Duodenal mucosa (tissue), 2 donors: Measurements from ENCODE around the gene THBS1.

ENCODE experiments used
- H3K27ac ChIP-seq: one replicate; pipeline ENCODE4 v1.7.0; 2013; ENCODE audit warnings: low read depth, low read length
- H3K27me3 ChIP-seq, 2 donors: one replicate each; pipeline ENCODE4 v1.7.0; 2013; ENCODE audit warnings: low read length in 2 of 2, control low read depth in 1 of 2; ENCODE audit not compliant: insufficient read depth in 2 of 2, control insufficient read depth in 1 of 2
- H3K36me3 ChIP-seq, 2 donors: one replicate each; pipeline ENCODE4 v1.7.0; 2013; ENCODE audit warnings: low read length in 2 of 2, control low read depth in 1 of 2; ENCODE audit not compliant: insufficient read depth in 2 of 2, control insufficient read depth in 1 of 2
- H3K4me1 ChIP-seq, 2 donors: one replicate each; pipeline ENCODE4 v1.7.0; 2013; ENCODE audit warnings: low read length in 2 of 2, control low read depth in 1 of 2; ENCODE audit not compliant: insufficient read depth in 2 of 2, control insufficient read depth in 1 of 2
- H3K4me3 ChIP-seq, 2 donors: one replicate each; pipeline ENCODE4 v1.7.0; 2013; ENCODE audit warnings: low read length in 2 of 2, low read depth in 1 of 2
- H3K9ac ChIP-seq, 2 donors: one replicate each; pipeline ENCODE4 v1.7.0; 2013; ENCODE audit warnings: low read length in 2 of 2, low read depth in 1 of 2
- H3K9me3 ChIP-seq, 2 donors: one replicate each; pipeline ENCODE4 v1.7.0; 2013; ENCODE audit warnings: low read length in 2 of 2, control low read depth in 1 of 2; ENCODE audit not compliant: control insufficient read depth in 1 of 2

The THBS1 gene

DNA sequence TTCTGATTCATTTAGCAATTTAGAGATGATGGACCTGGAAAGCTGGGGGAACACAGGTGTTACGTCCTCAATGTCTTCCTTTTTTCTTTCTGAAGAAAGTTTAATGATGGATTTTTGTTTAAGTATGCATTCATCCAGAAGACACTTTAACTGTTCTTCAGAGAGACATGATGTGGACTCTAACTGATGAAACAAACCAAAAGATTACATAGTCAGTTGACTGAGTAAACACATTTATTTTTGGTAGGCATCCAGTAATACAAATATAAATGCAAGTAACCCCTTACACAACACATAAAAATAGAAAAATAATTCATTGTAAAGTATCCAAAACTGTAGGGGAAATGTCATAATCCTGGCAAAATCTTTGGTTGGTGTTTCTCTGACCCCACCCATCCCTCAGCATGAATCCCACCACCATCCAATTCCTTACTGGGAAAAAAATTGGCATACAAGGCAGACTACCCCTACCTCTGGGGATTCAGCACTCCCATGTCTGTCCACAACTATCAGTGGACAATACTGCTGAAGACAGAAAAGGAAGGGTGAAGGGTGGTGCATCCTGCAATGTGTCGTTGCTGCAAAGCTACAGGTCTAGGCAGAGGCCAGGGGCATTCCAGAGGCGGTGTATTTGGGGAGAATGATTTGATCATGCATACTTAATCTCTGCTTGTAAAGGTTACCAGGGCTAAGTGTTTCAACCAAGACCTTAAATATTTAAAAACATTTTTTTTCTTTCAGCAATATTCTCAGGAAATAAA is 37.4 kb downstream of the THBS1 start:
- H3K9ac ChIP-seq, result no peak overlapping the region

DNA sequence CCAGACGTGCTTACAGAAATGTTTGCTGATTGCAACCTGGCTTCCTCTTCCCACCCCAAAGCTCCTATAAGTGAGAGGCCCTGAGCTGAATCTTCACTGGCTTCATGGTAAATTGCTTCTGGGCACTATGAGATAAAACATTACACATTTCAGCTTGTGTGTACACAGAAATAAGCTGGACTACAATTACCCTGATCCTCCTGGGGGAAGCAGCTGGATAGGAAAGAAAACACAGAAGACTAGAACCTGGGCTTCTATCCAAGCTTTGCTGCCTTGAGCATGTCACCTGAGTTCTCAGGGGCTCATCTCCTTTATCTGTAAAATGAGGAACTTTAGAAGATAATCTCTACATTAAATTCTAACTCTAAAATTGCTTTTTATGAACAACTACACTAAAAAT is 40.3 kb downstream of the THBS1 start:
- H3K4me3 ChIP-seq, result no peak overlapping the region
- H3K9me3 ChIP-seq, result no peaks in the 10 kb centered on the region
- no peaks in the 10 kb centered on the region for H3K36me3 ChIP-seq
- no peak overlapping the region for H3K27ac ChIP-seq
- no peaks in the 10 kb centered on the region for H3K27me3 ChIP-seq
- peaks cover 9 to 10% of the 10 kb centered on the region in 2 donors for H3K4me1 ChIP-seq
- no peak overlapping the region for H3K9ac ChIP-seq

More for the DNA sequence above, 37.4 kb downstream of the THBS1 start:
- Histone ChIP-seq H3K4me3 (no peak overlapping the region), H3K27ac (no peak overlapping the region), H3K36me3 (no peaks in the 10 kb centered on the region), H3K27me3 (no peaks in the 10 kb centered on the region), H3K9me3 (no peaks in the 10 kb centered on the region), H3K4me1 (peaks cover 0 to 4% of the 10 kb centered on the region in 2 donors)

DNA sequence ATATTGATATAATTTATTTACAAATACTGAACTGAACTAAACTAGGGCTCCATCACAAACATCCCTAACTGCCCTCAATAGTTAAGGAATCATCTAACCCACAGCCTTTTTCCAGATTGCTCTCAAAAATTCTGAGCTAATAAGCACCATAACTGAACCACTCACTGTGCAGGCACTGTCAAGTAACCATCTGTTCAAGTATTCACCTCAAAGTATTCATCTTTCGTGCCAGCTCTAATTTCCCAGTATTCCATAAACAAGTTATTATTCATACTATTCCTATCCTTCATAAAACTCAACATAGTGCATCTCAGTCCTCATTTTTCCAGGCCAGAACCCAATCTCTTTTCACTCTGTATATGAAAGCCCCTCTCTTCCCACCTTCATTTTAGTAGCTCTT is 41.1 kb downstream of the THBS1 start:
- H3K36me3 ChIP-seq, result no peaks in the 10 kb centered on the region
- no peaks in the 10 kb centered on the region for H3K9me3 ChIP-seq
- H3K9ac ChIP-seq, result no peak overlapping the region
- H3K27me3 ChIP-seq, result no peaks in the 10 kb centered on the region
- no peak overlapping the region for H3K27ac ChIP-seq
- peaks cover 9 to 10% of the 10 kb centered on the region in 2 donors for H3K4me1 ChIP-seq
- H3K4me3 ChIP-seq, result no peak overlapping the region

DNA sequence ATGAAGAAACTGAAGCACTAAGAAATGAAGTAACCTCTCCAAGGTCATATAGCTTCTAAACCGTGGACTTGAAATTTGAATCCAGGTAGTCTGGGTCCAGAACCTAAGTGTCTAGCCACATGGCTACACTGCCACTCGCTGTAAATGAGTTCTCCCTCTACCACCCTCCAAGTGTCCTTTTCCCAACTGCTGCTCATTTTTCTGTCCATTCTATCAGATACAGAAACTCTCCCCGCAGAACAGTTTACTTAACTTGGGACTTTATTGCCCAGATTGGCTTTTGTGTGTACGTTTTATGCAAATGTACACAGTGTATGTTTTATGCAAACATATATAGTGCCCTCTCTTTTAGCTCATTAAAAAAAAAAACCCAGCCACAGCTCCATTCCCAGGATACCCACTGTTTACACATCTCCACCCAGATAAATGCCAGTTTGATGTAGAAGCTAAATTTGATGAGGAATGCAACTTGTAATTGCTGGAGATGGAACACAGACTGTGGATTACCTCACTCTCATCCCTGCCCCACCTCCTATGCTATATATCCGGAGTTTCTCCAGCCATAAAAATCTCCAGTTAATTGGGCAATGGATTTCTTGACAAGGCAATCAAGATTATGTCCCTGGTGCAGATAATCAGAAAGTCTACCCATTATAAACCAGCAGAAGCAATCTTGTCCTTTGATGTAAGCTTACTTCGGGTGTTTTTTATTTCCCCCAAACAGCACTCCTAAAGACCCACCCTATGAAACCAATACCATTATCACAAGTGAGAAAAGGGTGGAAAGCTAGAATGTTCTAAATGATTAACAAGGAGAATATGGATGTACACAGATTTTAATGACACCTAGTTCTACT is 42.0 kb downstream of the THBS1 start:
- no peaks in the 10 kb centered on the region for H3K36me3 ChIP-seq
- H3K4me1 ChIP-seq, result peaks cover 10 to 12% of the 10 kb centered on the region in 2 donors
- no peak overlapping the region for H3K4me3 ChIP-seq
- no peaks in the 10 kb centered on the region for H3K9me3 ChIP-seq
- H3K27me3 ChIP-seq, result no peaks in the 10 kb centered on the region
- H3K9ac ChIP-seq, result no peak overlapping the region
- no peak overlapping the region for H3K27ac ChIP-seq

DNA sequence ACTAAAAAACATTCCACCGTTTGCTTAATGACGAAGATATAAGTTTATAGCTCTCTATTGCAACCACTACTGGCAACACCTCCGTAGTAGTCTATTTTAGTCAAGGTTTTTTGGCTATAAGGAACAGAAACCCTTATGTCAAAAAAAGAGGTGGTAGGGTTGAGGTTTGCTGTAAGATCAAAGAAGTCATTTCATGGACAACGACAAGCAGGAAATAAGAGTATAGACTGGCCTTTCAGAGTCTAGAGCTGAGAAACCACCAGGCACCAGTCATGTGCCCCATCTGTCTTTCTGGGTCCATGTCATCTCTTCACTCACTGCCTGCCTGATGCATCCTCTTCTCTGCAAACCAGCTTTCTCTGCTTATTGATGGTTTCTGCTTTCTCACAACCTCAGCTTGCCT is 42.7 kb downstream of the THBS1 start:
- Histone ChIP-seq H3K36me3 (no peaks in the 10 kb centered on the region), H3K9me3 (no peaks in the 10 kb centered on the region), H3K27me3 (no peaks in the 10 kb centered on the region), H3K9ac (no peak overlapping the region), H3K27ac (no peak overlapping the region), H3K4me1 (peaks cover 17 to 19% of the 10 kb centered on the region in 2 donors), H3K4me3 (no peak overlapping the region)

DNA sequence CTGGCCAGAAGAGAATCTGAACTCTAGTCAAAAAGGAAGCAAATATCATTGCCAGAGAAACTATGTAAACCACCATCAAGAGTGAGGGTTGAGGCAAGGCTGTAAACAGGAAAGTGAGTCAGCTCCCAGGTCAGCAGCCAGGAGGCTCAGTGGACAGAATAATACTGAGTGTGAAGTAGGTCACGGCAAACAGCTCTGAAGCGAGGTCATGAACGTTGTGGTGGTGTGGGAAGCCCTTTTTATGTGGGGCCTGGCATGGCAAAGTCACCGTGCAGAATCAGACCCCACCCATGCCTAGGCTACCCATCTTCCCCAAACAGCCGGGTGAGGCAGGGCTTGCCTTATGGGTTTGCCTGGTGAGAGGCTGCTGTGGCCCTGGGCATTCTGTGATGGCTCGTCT is 43.9 kb downstream of the THBS1 start:
- no peaks in the 10 kb centered on the region for H3K9me3 ChIP-seq

DNA sequence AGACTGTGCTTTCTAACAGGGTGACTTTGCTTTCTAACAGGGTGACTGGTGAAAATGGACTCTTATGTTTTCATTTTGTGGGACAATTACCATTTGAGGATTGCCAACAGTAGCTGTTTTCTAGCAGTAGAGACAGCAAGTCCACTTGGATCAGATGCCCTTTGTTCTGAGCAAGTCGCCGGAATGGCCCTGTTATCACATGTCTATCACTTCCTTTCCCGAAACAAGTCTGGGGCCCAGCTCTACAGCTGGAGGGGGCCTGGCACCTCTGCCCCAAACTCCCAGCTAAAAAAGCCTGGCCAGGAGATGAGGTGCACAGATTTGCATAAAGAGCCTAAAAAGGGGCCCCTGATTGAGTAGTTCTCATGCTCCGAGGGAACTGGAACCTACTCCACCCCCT is 44.6 kb downstream of the THBS1 start:
- no peak overlapping the region for H3K4me3 ChIP-seq
- H3K9me3 ChIP-seq, result no peaks in the 10 kb centered on the region
- no peak overlapping the region for H3K9ac ChIP-seq
- H3K4me1 ChIP-seq, result peaks cover 26 to 27% of the 10 kb centered on the region in 2 donors
- no peaks in the 10 kb centered on the region for H3K27me3 ChIP-seq
- H3K36me3 ChIP-seq, result no peaks in the 10 kb centered on the region
- peak overlapping the region; percentile 64 for H3K27ac ChIP-seq

More for the DNA sequence above, 43.9 kb downstream of the THBS1 start:
- Histone ChIP-seq H3K36me3 (no peaks in the 10 kb centered on the region), H3K9ac (peak overlapping the region; percentile 1 to 15), H3K4me1 (peaks cover 26 to 27% of the 10 kb centered on the region in 2 donors), H3K27ac (peak overlapping the region; percentile 64), H3K4me3 (no peak overlapping the region), H3K27me3 (no peaks in the 10 kb centered on the region)

DNA sequence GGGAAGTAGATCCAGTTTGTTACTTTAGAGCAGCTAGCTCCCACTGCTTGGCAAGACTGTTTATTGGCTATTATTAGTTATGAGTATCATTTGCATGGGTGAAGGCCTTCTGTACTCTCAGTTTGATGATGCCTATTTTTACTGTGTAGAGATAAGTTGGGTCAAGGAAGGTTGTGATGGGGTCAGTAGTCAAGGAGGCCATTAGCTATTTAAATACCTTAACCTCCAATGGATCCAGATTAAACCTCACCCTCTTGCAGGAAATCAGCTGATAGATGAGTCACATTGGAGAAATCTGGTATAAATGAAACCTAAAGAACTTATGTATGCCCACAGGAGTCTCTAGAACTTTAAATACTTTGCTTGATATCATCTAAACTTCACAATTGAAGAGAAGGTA is 45.0 kb downstream of the THBS1 start:
- no peak overlapping the region for H3K4me3 ChIP-seq
- no peak overlapping the region for H3K9ac ChIP-seq
- peaks cover 26 to 27% of the 10 kb centered on the region in 2 donors for H3K4me1 ChIP-seq
- no peaks in the 10 kb centered on the region for H3K9me3 ChIP-seq
- H3K27ac ChIP-seq, result no peak overlapping the region
- H3K36me3 ChIP-seq, result no peaks in the 10 kb centered on the region
- no peaks in the 10 kb centered on the region for H3K27me3 ChIP-seq

DNA sequence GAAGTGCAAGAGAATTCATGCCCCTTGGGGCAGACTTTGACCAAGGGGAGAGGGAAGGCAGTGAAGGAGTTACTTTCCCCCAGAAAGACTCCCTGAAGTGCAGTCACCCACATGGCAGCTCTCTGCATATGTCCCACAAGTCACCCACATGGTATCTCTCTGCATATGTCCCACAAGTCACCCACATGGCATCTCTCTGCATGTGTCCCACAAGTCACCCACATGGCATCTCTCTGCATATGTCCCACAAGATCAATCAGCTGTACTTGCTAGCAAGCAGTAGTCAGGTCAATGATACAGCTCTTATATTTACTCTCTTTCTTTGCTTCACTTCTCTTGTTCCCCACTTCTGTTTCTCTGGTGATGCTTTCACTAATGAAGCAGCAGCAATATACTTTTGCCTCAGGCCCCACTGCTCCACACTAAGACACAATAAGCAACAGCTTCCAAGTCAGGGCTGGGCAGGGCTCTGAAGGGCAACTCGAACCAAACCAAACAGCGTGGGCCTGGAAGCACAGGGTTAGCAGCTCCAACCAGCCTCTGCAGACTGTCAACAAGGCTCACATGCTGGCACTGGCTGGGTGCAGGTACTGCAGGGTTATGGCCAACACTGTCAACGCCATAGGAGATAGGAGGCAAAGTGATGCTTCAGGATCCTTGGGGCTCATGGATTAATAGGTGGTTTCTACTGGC is 46.7 kb downstream of the THBS1 start:
- no peak overlapping the region for H3K4me3 ChIP-seq
- H3K9me3 ChIP-seq, result no peaks in the 10 kb centered on the region
- no peak overlapping the region for H3K27ac ChIP-seq
- H3K9ac ChIP-seq, result no peak overlapping the region
- H3K36me3 ChIP-seq, result no peaks in the 10 kb centered on the region
- H3K27me3 ChIP-seq, result no peaks in the 10 kb centered on the region
- peaks cover 26 to 27% of the 10 kb centered on the region in 2 donors for H3K4me1 ChIP-seq

DNA sequence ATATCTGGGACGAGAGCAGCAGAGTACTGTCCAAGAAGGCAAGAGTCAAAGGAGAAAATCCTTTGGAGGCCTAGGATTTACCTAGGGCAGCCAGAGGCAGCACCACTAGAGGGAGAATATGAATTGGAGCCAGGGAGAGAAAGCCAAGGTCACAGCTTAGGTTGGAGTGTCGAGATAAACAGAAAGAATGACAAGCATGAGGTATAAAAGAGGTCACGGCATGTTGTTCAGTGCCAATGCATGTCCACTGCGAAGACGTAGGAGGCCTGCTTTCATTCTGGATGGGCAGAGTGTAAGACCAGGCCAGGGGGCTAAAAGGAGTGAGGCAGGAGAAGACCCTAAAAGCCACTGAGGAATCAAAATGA is 47.2 kb downstream of the THBS1 start:
- Histone ChIP-seq H3K9me3 (no peaks in the 10 kb centered on the region), H3K4me3 (no peak overlapping the region), H3K9ac (no peak overlapping the region), H3K27me3 (no peaks in the 10 kb centered on the region), H3K27ac (no peak overlapping the region), H3K36me3 (no peaks in the 10 kb centered on the region), H3K4me1 (peaks cover 22 to 27% of the 10 kb centered on the region in 2 donors)
